Stimulated activated CD4-positive, alpha-beta T cell treated with anti-CD3 and anti-CD28 coated beads, TNF-alpha, amount 100 ng/mL, for 48 hours (primary cell): Measurements from ENCODE around the gene EXOC4.

ENCODE experiments used
- DNase-seq, 3 donors: peaks; one replicate each; pipeline ENCODE4 v3.0.0-alpha.2; 2020; ENCODE audit warnings: low read depth in 3 of 3

The EXOC4 gene

GRCh38 chr7:133572843-133573242, 320.0 kb downstream of the EXOC4 start:
- DNase-seq = no peak

DNA sequence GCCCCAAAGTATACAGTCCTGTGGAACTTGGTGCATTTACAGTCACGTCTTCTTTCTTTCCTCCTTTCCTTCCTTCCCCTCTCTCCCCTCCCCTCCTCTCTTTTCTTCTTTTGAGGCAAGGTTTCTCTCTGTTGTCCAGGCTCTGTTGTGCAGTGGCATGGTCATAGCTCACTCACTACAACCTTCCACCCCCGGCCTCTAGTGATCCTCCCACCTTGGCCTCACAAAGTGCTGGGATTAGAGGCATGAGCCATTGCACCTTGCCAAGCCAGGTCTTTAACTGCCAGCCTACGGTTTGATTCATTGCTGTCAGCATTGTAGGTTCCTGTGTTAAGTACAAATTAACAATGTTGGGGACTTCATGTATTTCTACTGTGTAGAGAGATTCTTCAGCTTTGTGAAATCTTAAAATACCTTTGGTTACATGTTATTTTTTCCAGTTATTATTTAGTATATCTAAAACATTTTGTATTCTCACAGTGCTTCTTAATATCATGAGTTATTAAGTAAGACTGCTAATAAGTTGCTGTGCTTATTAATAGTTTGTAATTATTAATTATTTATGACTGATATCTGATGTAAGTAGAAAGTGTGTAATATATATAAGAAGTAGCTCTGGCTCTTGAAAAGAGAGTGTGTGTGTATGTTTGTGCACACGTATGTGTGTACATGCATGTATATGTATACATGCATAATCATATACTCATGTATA, 320.8 kb downstream of the EXOC4 start:
- no peak for DNase-seq

- DNase-seq = no peak
These were observed 323.0 kb downstream of the EXOC4 start for GRCh38 chr7:133575726-133576440.

- DNase-seq = no peak
These were observed 323.8 kb downstream of the EXOC4 start for GRCh38 chr7:133576612-133577168.

DNA sequence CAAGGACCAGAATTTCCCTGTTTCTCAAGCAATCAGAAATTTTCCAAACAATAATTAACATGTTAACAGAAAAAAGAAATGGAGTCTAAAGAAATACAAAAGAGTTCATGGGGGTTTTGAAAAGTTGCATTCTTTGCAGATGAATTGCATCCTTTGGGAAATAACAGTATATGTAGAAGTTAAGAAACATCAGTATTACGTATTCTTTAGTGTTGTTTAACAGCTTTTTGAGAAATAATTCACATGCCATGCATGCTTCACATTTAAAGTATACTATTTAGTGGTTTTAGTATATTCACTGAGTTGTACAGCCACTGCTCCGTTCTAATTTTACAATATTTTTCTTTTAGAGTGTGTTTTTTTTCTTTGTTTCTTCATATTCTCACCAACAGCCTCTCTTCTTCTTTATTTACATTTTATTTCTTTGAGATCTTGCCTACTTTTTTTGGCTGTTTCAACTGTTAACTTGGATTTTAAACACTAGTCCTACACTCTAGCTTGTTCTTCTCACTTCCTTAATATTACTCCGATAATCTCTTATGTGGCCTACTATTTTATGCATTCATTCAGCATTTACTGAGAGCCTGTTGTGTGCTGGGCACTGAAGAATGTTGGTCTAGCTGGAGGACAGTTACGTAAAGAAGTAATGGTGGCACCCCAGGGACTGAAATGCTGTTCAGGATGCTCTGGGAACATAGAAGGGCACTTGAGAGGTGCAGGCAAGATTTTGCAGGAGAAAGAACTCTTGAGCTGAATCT, 330.1 kb downstream of the EXOC4 start:
- DNase-seq = no peak

GRCh38 chr7:133583545-133584171, 330.8 kb downstream of the EXOC4 start:
- DNase-seq = no peak

DNA sequence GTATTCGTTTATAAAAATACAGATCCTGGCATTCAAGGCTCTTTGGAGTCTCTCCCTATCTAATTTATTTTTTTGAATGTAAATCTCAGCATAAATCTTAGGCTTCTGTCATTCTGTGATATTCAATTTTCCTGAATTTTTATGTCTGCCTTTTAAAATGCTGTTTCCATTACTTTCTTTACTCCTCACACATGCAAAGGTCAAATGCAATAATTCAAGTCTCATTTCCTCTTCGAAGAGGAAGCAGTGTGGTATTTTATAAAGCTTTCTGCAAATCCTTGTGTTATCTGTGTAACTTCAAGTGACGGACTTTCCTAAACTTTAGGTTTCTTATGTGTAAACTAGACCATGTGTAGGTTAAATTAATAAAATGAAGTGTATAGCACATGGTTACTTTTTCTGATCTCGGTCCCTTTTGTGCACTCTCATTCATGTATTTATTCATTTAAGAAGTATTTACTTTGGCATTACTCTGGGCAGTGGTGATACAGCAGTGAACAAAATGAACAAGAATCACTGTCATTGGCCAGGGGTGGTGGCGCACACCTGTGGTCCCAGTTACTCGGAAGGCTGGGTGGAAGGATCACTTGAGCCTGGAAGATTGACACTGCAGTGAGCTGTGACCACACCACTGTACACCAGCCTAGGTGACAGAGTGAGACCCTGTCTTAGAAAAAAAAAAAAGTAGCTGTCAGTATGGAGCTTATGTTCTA, 332.2 kb downstream of the EXOC4 start:
- no peak for DNase-seq

DNA sequence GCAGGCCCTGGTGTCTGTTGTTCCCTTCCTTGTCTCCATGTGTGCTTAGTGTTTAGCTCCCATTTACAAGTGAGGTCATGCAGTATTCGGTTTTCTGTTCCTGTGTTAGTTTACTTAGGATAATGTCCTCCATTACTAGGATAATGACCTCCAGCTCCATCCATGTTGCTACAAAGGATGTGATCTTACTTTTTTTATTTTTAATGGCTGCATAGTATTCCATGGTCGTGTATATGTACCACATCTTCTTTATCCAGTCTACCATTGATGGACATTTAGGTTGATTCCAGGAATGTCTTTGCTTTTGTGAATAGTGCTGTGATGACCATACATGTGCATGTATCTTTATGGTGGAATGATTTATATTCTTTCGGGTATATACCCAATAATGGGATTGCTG, 333.4 kb downstream of the EXOC4 start:
- DNase-seq = no peak

DNA sequence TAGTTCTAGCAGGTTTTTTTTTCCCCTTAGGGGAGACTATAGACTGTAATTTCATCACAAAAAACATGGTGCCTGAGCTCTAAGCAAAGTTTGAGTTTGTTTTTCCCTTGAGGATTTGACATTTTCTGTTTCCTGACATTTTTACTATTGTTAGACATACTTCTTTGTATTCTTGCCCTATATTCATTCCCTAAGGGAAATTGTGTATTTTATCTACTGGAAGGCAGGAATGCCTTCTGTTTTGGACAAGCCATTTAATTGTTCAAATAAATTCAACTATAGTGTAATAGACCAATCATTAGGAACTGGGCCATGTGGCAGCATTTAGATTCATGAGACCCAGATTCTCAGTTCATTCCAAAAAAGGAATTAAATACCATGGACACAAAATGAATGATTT, 335.0 kb downstream of the EXOC4 start:
- DNase-seq = no peak

DNA sequence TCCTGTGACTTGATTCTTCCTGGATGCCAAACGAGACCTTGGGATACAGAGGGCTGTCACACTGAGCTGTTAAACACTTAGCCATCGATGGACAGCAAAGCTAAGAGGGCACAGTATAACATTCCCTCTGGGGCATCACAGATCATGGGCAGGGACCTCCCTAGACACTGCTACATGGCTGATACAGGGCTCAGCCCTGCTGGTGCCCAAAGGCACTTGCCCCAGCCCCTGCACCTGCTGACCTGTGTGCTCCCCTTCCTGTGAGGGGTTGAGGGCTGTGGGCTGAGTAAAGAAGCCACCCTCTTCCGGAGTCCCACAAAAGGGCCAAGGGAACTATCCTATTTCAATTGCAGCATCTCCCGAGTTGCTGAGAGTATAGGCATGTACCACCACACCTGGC, 337.9 kb downstream of the EXOC4 start:
- DNase-seq = no peak

- no peak for DNase-seq
These were observed 338.9 kb downstream of the EXOC4 start for GRCh38 chr7:133591704-133592340.

DNA sequence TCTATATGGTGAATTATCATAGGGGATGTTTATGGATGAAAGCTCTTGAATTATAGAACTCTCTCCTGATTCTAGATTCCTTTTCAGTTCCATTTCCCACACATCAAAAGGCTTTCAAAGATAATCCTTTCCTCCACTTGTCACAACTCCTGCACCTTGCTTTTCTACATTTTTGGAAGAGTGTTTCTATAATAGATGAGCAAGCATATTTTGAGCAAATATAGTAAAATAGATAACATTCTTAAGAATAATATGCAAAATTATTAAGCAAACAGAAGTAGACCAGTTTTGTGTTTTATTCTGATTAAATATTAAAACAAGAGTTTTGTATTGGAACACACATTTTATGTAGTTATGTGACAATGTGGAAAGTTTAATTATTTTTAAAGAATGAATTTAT, 340.7 kb downstream of the EXOC4 start:
- no peak for DNase-seq

DNA sequence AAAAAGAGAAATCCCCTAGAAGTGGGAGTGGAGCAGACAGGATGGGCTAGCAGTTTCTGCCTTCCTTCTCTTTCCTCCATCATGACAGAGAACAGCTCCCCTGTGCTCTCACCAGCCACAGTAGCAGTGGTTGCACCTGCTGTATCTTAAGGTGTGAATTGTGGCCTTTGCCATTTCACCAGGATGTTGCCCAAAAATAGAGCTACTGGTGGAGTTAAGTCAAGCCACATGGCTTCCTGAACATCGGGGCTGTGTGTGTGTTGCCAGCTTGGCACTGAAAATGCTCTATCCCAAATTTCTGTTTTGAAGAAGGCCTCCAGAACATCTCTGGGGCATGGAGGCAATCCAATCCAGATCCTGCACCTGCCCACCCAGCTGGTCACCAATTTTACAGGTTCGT, 348.7 kb downstream of the EXOC4 start:
- no peak for DNase-seq

DNA sequence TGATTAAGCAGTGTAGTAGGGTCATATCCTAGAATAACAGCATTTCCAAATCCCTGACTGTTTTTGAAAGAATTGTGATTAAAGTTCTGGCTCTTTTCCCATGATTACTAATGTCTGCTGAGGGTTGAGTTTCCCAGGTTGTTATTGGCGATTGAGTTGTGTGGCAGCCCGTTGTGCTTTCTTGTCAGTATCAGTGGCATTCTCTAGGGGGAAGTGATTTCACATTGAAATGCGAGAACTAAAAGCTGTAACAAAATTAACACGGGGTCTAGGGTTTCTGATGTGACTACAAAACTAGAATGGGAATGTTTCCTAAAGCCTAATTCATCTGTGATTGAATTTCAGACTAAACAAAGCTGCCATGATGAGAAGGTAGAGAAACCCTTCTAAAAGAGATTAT, 349.4 kb downstream of the EXOC4 start:
- DNase-seq = no peak

DNA sequence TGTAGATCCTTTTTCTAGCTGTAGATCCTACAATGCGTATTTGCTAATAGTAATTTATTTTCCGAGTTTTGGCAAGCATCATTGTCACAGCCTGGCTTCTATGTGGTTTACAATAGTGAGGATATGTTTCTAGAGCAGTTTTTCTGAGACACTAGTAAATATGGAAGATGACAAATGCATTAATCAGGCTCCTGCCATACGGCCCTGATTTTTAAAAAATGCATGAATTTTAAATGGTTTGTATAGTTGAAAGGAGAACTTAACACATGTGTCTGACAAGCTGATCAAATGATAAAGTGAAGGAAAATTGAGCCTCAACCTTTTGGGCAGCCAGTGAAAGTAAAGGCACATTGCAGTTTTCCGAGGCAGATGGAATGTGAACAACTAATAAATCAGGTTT, 354.1 kb downstream of the EXOC4 start:
- DNase-seq = no peak

GRCh38 chr7:133609806-133610205, 356.9 kb downstream of the EXOC4 start:
- DNase-seq = no peak

DNA sequence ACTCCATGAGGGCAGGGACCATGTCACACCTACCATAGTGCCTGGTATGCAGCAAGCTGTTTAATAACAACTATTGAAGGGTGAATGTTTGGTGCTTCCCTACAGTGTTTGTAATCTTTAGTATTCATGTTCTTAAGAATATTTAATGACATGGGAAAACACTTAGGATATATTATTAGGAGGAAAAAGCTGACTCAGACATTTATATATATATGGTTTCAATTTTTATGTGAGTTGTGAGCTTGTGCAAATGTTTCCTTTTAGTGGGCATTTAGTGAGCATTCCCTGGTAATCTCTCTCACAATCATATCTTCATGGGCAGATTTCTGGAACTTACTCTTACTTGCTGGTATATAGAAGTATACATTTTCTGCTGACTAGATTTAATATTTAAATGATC, 359.1 kb downstream of the EXOC4 start:
- no peak for DNase-seq

DNA sequence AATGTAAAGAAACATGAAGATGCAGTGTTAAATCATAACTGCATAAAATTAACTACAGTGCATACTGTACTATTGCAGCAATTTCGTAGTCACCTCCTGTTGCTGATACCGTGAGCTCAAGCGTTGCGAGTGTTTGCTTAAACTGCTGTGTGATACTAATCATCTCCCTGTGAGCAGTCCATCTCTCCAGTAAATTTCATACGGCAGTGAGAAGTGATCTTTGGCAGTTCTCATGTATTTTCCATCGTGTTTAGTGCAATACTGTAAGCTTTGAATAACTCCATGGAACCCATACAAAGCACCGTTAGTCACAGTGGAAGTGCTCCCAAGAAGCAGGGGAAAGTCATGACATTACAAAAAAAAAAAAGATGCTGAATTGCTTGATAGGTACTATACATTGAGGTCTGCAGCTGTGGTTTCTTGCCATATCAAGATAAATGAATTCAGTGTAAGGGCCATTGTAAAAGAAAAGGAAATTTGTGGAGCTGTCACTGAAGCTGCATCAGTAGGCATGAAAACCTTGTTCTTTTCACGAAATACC, 360.4 kb downstream of the EXOC4 start:
- no peak for DNase-seq

- no peak for DNase-seq
These were observed 361.4 kb downstream of the EXOC4 start for GRCh38 chr7:133614251-133614650.

GRCh38 chr7:133618970-133619369, 366.1 kb downstream of the EXOC4 start:
- no peak for DNase-seq

- DNase-seq = no peak
These were observed 366.6 kb downstream of the EXOC4 start for GRCh38 chr7:133619491-133619890.
